Activated T-cell treated with anti-CD3 and anti-CD28 coated beads, Interleukin-2, amount 50 U/mL, for 48 hours (primary cell): ENCODE data around the gene EBPL.

Source experiments
- DNase-seq, 2 experiments: peaks; one replicate each; pipeline ENCODE4 v3.0.0-alpha.2; 2020

Gene EBPL

DNA sequence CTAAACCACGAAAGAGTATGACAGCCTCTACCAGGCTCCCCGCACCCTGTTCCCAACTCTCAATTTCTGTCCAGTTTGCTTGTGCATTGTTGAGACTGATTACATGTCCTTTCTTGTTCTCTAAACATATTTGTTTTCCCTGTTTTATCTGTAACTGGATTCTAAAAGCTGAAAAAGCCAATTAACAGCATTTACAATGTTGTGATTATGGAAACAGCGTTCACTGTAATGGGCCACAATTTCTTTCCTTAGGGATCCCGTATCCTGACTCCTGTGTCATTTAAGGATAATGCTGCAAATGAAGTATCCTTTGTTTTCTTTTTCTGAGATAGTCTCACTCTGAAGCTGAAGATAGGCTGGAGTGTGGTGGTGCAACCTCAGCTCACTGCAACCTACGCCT is 20.5 kb downstream of the EBPL start:
- DNase-seq = no peak

- DNase-seq = no peak
Observed at GRCh38 chr13:49669735-49670309, 21.5 kb downstream of the EBPL start.

DNA sequence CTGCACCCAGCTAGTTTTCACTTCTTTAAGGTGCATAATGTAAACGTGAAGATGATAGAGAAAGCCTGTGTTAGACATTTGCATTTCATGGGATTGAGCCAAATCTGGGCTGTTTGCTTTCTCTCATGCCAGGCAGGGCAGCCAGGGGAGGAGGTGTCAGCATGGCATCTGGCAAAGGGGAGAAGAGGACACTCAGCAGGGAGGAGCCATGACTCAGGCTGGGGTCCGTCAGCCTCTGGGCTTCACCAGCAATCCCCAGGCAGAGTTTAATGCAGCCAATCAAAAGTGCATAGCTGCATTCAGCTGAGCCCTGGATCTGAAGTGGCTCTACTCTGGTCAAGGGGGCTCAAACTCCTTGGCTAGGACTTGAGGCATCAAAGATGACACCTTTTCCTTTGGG is 23.5 kb downstream of the EBPL start:
- no peak for DNase-seq

- DNase-seq = no peak
Observed at GRCh38 chr13:49664606-49665005, 26.7 kb downstream of the EBPL start.

DNA sequence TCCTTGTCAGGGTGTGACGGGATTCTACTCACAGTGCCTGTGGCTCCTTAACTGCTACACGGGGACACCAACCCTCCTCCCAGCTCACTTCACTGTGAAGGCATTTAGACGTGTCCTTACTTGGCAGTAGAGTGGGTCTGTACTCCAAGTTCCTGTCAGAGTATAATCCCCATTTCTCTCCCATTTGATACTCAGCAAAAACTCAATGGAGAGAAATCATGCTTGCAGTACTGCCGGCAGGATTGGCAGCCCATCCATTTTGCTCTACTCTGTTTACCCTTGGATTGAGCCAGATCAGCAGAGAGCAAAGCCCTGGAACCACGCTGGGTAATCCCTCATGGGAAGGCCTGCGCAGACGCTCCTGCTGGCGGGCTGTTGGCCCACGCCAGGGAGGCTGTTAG is 34.0 kb downstream of the EBPL start:
- no peak for DNase-seq

DNA sequence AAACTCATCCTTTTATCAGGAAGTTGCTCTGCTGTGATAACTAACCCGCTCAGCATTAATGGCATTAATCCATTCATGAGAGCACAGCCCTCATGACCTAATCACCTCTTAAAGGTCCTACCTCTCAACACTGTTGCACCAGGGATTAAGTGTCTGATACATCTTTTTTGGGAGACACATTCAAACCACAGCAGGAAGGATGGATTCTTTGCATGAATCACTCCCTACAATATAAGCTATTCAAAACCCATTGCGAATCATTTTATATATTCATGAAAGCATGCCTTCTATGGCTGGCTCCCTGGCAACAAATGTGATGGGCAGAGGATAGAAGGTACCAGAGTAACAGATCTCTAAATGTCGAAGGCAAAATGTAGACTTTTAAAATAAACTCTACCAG is 35.4 kb downstream of the EBPL start:
- DNase-seq = no peak

GRCh38 chr13:49654011-49654410 is 37.3 kb downstream of the EBPL start:
- DNase-seq = no peak

DNA sequence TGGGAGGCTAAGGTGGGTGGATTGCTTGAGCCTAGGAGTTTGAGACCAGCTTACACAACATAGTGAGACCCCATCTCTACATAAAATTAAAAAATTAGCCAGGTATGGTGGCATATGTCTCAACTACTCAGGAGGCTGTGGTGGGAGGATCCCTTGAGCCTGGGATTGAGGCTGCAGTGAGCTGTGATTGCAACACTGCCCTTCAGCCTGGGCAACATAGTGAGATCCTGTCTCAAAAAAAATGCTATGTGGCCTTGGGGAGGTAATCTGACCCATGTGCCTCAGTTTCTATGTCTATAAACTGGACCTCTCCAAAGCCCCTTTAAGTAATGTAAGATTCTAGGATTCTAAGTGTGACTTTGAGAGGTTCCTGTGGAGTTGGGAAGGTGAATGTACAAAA is 37.8 kb downstream of the EBPL start:
- no peak for DNase-seq

DNA sequence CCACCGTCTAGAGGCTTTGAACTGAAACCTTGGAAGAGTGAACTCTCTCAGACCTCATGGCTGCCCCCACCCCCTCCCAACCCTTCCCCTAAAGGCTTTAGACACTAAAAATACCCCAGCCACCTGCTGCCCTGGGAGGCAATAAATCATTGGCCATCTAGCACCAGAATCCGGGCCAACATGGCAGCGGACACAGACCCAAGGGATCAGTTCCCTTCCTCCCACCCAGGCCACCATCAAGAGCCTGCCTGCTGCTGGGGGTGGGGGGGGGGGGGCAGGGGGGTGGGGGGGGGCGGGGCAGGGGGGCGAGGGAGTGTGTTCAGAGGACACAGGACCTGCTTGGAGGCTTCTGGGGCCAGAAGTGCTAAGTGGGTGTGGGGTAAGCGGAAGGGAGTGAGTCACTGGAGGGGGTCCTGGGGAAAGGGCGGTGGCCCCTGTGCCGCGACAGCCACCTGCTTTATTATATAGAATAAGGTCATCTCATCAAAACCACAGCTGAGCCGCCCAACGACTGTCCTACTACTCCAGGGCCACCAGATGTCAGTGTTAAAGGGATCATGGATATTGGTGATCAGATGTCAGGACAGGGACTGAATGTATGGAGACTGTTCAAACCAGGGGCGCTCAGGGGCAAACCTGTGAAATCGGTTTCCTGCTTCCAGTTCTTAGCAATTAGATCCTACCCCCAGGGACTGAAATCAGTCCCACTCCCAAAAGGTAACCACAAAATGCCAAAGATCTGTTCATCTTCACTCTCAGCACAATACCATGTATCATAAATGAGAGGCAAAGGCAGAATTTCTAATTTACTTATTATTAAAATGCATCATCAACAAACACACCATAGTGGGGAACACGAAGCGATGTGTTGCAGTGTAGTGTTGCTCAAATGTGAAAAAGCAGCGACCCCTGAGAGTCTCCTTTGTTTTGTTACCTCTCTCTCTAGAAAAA is 38.7 kb downstream of the EBPL start:
- peak; percentile 33 to 41 for DNase-seq

GRCh38 chr13:49651570-49652354 is 39.5 kb downstream of the EBPL start:
- no peak for DNase-seq

DNA sequence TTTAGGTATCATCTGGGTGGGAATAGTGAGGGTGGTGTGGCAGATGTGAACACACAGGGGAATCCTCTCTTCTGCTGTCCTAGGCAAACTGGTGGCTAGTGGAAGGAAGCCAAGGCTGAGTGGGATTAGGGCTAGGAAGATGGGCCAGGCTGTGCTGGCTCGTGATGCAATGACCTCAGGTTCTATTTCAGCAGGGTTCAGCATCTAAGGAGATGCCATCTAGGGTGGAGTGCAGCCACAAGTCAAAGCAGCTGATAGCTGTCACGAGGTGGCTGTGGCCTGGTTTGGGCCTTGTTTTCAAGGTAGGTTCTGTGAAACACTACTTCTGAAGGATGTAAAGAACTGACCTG is 41.3 kb downstream of the EBPL start:
- DNase-seq = no peak

DNA sequence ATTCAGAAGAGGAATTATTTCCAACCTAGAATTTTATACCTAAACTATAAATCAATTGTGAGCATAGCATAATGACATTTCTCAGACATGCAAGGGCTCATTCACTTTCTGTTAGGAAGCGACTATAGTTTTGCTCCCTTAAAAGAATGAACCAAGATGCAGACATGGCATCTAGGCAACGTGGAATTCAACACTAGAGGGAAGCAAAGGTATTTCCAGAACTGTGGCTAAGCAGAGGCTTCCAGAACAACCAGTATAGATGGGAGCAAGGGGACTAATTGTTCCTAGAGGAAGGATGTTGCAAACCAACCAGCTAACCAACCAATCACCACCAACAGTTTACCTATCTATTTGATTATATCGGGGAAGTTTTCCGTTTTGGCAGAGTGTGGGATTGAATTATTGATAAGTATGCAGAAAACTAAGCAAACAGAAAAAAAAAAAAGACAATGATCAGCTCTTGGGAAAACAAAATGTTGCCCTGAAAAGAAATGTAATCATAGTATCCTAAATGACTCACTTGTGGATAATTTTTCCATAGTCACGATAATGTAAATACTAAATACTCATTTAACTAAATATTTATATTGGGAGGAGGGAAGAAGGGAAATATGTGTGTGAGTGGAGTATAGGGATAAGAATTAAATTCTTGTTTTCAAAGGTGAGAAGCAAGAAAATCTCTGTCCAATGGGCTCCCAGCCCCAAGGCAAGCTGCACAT is 41.9 kb downstream of the EBPL start:
- no peak for DNase-seq

- no peak for DNase-seq
Observed at GRCh38 chr13:49646688-49647087, 44.6 kb downstream of the EBPL start.

DNA sequence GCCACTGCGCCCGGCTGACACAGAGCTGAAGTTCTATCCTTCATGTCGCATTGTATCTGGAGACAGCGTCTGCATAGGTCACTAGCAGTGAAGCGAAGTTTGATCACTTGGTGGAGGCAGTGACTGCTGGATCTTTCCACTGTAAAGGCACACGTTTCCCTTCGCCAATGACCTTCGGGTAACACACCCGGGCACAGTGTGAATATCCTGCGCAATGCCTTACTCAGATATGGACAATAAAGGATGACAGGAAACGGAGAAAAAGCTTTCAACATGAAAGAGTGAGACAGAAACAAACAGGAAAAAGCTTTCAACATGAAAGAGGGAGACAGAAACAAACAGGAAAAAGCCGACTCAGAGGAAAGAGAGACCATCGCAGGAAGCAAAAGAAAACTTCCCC is 45.8 kb downstream of the EBPL start:
- DNase-seq = no peak

DNA sequence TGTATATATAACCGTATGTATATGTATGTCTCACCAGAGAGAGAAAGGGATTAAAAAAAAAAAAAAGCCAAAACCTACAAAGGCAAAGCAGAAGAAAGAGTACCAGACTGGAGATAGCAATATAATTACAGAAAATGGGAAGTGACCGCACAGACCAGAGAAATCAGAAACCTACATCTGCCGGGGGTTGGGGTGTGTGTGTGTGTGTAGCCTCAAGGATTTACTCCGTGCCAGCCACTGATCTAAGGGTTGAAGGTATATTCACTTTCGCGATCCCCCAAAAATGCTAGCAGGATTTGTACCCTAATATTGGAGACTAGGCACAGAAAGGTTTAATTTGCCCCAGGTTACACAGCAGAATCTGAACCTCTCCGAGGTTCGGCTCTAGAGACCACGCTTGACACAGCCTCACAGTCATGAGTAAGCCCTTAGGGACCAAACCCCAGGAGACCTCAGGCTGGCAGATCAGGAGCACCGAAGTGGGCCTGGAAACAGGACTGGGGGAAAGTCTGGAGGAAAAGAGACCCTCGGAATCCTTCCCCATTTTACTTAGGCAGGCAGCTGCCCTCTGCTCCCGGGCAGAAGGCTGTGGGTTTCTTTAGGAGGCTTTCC is 48.1 kb downstream of the EBPL start:
- no peak for DNase-seq

- DNase-seq = no peak
Observed at GRCh38 chr13:49641801-49642291, 49.4 kb downstream of the EBPL start.

DNA sequence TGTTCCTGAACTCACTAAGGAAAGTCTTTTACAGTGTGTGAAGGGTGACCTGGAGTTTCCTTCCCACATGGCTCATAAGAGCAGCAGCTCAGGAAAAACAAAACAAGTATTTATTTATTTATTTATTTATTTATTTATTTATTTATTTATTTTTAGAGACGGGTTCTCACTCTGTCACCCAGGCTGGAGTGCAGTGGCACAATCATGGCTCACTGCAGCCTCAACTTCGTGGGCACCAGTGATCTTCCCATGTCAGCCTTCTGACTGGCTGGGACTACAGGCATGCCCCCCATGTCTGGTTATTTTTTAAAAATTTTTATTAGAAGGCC is 52.6 kb downstream of the EBPL start:
- DNase-seq = no peak

GRCh38 chr13:49638030-49638743 is 53.1 kb downstream of the EBPL start:
- DNase-seq = no peak

DNA sequence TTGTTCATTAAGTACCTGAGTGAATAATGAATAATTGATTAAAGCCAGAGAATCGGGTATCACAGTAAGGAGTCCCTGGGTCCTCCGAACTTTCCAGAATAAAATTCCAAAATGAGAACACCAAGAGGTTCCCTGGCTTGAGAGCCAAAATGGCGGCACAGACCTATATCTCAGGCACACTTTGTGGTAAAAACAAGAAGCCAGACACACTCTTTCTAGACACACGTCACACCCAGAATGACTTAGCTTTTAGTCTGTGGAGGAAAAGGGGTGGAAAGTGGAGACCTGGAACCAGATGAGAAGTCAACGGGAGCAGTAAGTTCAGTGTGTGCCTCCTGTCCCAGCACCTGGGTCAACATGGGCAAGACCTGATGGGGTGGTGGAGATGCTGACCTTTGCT is 54.6 kb downstream of the EBPL start:
- no peak for DNase-seq

GRCh38 chr13:49635599-49636433 is 55.5 kb downstream of the EBPL start:
- DNase-seq = peak in 1 of 2 experiments; percentile 36

- no peak for DNase-seq
Observed at GRCh38 chr13:49633710-49634109, 57.6 kb downstream of the EBPL start.
